ENCODE results near the gene PSMD4.

Gene PSMD4

DNA sequence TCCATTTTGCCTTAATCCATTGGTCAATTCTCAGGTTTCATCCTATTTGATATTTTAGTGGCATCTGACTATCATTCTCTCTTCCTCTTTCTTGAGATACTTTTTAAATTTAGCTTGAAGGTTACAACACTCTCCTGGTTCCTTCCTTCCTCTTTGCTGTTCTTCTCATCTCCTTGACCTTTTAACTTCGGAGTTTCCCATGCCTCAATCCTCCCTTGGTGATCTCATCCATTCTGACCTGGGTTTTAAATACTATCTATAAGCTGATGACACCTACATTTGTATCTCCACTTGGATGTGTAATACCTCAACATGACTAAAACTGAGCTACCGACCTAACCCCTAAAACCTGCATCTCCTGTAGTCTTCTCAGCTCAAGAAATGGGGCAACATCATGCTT, 22.7 kb downstream of the PSMD4 start:
- no peak for DNase-seq (ENCODE audit: low read depth, low spot score)
- H3K9ac ChIP-seq (ENCODE audit: insufficient read length, low read depth): no peak overlapping the region
- H3K4me1 ChIP-seq (ENCODE audit: insufficient read depth, insufficient read length): no peaks in the 10 kb centered on the region
- peaks cover 11% of the 10 kb centered on the region for H3K36me3 ChIP-seq (ENCODE audit: insufficient read depth, insufficient read length, low read length)
- H3K9me3 ChIP-seq (ENCODE audit: insufficient read depth, low read length): no peaks in the 10 kb centered on the region
- no peaks in the 10 kb centered on the region for H3K27me3 ChIP-seq (ENCODE audit: insufficient read depth, insufficient read length)
- TF ChIP-seq ZNF274 (IDR thresholded peaks at IDR 0.05; ENCODE audit: low read depth, low read length) (no peak), YY1 (IDR thresholded peaks at IDR 0.05; ENCODE audit: insufficient read depth, insufficient read length) (no peak), SUZ12 (IDR thresholded peaks at IDR 0.05; ENCODE audit: extremely low read depth, insufficient read depth, insufficient read length) (no peak)
- no peak overlapping the region for H3K4me3 ChIP-seq (ENCODE audit: insufficient read length, low read depth)

DNA sequence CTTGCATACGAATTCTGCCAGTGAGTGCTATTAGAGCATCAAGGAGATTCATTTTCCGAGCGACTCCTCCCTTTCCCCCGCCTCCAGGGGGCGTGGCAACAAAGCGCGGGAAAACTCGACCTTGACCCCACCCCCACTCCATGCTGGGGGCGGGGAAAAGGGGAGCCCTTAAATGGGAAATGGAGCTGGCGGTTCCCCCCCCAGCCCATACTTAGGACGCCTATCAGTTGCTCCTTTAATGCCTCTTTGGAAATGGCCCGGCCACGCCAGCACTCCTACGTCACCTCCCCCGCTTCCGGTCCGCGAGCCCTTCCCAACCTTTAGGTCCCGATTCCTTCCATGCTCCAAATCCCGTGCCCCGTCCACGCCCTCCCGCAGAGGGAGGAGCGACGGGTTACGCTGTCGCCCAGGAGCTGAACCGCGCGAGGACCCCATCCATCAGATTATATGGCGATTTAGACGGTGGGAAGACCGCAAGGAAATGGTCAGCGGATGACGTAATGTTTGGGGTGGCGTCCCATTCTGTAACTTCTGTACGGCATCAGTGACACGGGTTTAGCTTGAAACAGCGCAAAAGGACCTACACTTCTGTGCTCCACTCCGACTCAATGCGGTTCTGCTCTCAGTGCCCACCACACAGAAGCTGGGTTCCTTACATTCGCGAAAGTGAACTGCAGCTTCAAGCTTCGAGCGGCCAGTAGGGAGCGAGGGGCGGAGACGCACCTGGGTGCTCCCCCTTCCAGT, 26.9 kb downstream of the PSMD4 start:
- peak; percentile 98 for DNase-seq (ENCODE audit: low read depth, low spot score)
- Histone ChIP-seq H3K36me3 (ENCODE audit: insufficient read depth, insufficient read length, low read length) (peaks cover 21% of the 10 kb centered on the region), H3K4me3 (ENCODE audit: insufficient read length, low read depth) (peak overlapping the region; percentile 94), H3K9ac (ENCODE audit: insufficient read length, low read depth) (peak overlapping the region; percentile 90), H3K27me3 (ENCODE audit: insufficient read depth, insufficient read length) (no peaks in the 10 kb centered on the region), H3K4me1 (ENCODE audit: insufficient read depth, insufficient read length) (peaks cover 13% of the 10 kb centered on the region), H3K9me3 (ENCODE audit: insufficient read depth, low read length) (no peaks in the 10 kb centered on the region)
- TF ChIP-seq YY1 (IDR thresholded peaks at IDR 0.05; ENCODE audit: insufficient read depth, insufficient read length) (no peak), ZNF274 (IDR thresholded peaks at IDR 0.05; ENCODE audit: low read depth, low read length) (no peak), SUZ12 (IDR thresholded peaks at IDR 0.05; ENCODE audit: extremely low read depth, insufficient read depth, insufficient read length) (no peak)

DNA sequence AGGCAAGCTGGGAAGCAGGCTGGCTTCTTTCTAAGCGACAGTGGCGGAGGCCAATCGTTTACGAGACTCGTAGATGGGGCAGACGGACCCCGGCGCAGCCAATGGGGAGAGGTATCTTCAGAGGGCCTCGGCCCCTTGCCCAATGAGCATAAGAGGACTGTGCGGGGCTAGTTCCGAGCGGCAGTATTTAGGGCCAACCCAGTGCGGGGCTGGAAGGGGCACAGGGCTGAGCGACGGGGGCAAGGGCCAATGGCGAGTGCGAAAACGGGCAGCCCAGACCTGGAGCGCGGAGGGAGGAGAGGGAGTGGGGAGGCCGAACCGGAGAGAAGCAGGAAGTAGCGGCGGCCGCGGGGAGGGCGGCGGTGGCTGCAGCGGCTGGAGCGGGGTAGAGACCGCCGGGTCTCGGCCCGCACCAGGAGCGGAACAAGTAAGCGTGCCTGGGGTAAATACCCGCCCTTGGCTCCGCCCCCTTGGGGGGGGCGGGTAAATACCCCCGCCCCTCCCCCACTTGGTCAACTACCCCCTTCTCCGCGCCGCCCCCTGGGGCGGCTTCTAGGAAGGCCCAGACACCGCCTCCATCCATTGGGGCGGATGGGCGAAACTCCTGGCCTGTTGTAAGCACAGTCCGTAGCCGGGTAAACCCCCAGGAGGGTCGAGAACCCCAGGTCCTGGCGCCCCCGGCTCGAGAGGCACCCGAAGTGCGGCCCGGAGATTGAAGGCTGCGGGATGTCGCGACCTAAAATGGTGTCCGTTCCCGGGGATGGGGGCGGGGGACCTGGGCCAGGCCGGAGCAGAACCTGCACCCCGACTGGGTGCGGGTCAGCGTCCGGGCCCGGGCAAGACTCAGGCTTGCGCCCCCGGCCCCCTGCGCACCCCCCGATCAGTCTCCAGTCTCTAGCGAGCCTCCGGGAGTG, 27.7 kb downstream of the PSMD4 start, which contains the start of gene ZNF687:
Gene ZNF687, plus strand, starts transcription at position 331 of the 914 bp plus-strand sequence. CDS start 3,993 bp downstream, outside the sequence.
- no peaks in the 10 kb centered on the region for H3K9me3 ChIP-seq (ENCODE audit: insufficient read depth, low read length)
- DNase-seq (ENCODE audit: low read depth, low spot score): peak; percentile 100
- TF ChIP-seq ZNF274 (IDR thresholded peaks at IDR 0.05; ENCODE audit: low read depth, low read length) (no peak), SUZ12 (IDR thresholded peaks at IDR 0.05; ENCODE audit: extremely low read depth, insufficient read depth, insufficient read length) (no peak), YY1 (IDR thresholded peaks at IDR 0.05; ENCODE audit: insufficient read depth, insufficient read length) (no peak)
- H3K9ac ChIP-seq (ENCODE audit: insufficient read length, low read depth): peak within 1 kb of the TSS; percentile 96
- H3K36me3 ChIP-seq (ENCODE audit: insufficient read depth, insufficient read length, low read length): peaks cover 29% of the 10 kb centered on the region
- peak within 1 kb of the TSS; percentile 94 for H3K4me3 ChIP-seq (ENCODE audit: insufficient read length, low read depth)
- no peaks in the 10 kb centered on the region for H3K27me3 ChIP-seq (ENCODE audit: insufficient read depth, insufficient read length)
- H3K4me1 ChIP-seq (ENCODE audit: insufficient read depth, insufficient read length): peaks cover 16% of the 10 kb centered on the region

DNA sequence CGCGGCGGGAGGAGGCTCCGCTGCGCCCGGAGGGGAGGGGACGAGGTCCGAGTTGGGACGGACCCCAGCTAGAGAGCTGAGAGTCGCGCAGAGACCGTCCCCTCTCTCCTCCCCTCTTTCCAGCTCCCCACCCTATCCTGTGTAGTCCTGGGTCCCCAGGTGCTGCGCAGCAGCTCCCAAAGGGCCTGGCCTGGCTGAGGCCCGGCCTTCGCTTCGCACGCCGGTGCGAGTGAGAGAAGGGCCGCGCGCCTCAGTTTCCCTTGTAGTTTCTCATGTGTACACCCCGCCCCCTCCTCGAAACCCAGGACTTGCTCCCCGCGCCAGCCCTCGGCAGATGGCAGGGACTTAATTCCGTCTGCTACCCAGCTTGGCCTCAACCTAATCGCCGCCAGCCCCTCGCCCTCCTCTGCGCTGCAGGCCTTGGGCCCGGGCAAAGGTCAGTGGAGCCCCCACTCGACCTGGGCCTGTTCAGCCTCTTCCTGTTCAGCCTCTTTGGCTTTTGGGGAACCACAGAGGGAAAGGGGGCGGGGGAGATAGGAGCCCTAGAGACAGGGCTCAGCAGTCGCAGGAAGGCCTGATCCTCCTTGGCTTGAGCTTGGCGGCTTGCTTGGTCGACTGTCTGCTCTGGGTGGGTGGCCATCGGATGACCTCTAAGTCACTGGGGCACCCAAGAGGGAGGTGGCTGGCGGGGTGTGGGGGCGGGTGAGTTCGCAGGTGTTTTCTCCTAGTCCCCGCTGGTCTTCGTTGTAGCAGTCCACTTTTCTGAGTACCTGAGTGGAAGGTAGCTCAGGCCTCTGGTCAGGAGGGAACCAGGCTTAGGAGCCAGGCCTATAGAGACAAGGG, 28.6 kb downstream of the PSMD4 start:
- peaks cover 21% of the 10 kb centered on the region for H3K4me1 ChIP-seq (ENCODE audit: insufficient read depth, insufficient read length)
- H3K27me3 ChIP-seq (ENCODE audit: insufficient read depth, insufficient read length): no peaks in the 10 kb centered on the region
- DNase-seq (ENCODE audit: low read depth, low spot score): no peak
- H3K9ac ChIP-seq (ENCODE audit: insufficient read length, low read depth): peak overlapping the region; percentile 96
- TF ChIP-seq SUZ12 (IDR thresholded peaks at IDR 0.05; ENCODE audit: extremely low read depth, insufficient read depth, insufficient read length): no peak
- TF ChIP-seq ZNF274 (IDR thresholded peaks at IDR 0.05; ENCODE audit: low read depth, low read length): no peak
- TF ChIP-seq YY1 (IDR thresholded peaks at IDR 0.05; ENCODE audit: insufficient read depth, insufficient read length): no peak
- peaks cover 38% of the 10 kb centered on the region for H3K36me3 ChIP-seq (ENCODE audit: insufficient read depth, insufficient read length, low read length)
- peak overlapping the region; percentile 94 for H3K4me3 ChIP-seq (ENCODE audit: insufficient read length, low read depth)
- no peaks in the 10 kb centered on the region for H3K9me3 ChIP-seq (ENCODE audit: insufficient read depth, low read length)

DNA sequence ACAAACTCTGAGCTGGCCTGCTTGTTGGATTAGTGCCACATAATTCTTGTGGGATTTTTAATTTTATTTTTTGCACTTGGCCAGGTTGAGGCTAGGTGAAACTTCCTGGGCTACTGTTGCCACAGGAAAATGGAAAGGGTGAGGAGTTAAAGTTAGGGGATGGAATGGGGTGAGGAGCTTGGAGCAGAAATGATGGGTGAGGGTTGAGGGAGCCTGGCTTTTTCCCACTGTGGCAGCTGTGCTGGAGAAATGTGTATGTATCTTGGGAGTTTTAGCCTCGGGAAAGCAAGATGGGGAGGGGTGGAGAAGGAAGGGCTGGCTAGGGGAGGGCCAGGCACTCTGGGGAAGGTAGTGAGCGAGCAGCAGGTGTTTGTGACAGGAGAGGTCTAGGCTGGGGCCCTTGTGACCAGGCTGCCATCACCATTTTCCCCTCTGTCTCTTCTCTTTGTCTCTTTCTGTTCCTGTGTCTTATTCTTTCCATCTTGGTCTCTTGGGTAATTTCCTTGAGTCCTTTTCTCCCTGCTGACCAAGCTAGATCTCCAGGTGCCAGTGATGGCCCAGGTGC, 29.6 kb downstream of the PSMD4 start:
- H3K4me3 ChIP-seq (ENCODE audit: insufficient read length, low read depth): no peak overlapping the region
- peaks cover 48% of the 10 kb centered on the region for H3K36me3 ChIP-seq (ENCODE audit: insufficient read depth, insufficient read length, low read length)
- no peaks in the 10 kb centered on the region for H3K27me3 ChIP-seq (ENCODE audit: insufficient read depth, insufficient read length)
- TF ChIP-seq YY1 (IDR thresholded peaks at IDR 0.05; ENCODE audit: insufficient read depth, insufficient read length) (no peak), SUZ12 (IDR thresholded peaks at IDR 0.05; ENCODE audit: extremely low read depth, insufficient read depth, insufficient read length) (no peak), ZNF274 (IDR thresholded peaks at IDR 0.05; ENCODE audit: low read depth, low read length) (no peak)
- DNase-seq (ENCODE audit: low read depth, low spot score): no peak
- H3K9me3 ChIP-seq (ENCODE audit: insufficient read depth, low read length): no peaks in the 10 kb centered on the region
- peak overlapping the region; percentile 96 for H3K9ac ChIP-seq (ENCODE audit: insufficient read length, low read depth)
- H3K4me1 ChIP-seq (ENCODE audit: insufficient read depth, insufficient read length): peaks cover 24% of the 10 kb centered on the region

DNA sequence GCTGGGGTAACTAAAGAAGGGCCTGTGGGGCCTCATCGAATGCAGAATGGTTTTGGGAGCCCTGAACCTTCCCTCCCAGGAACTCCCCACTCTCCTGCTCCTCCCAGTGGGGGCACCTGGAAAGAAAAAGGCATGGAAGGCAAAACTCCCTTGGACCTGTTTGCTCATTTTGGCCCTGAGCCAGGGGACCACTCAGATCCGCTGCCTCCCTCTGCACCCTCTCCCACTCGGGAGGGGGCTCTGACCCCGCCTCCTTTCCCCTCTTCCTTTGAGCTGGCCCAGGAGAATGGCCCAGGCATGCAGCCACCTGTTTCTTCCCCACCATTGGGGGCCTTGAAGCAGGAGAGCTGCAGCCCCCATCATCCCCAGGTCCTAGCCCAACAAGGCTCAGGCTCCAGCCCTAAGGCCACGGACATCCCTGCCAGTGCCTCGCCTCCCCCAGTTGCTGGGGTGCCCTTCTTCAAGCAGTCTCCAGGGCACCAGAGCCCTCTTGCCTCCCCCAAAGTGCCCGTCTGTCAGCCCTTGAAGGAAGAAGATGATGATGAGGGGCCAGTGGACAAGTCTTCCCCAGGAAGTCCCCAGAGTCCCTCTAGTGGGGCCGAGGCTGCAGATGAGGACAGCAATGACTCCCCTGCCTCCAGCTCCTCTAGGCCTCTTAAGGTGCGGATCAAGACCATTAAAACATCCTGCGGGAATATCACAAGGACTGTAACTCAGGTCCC, 32.2 kb downstream of the PSMD4 start:
- no peaks in the 10 kb centered on the region for H3K27me3 ChIP-seq (ENCODE audit: insufficient read depth, insufficient read length)
- H3K4me3 ChIP-seq (ENCODE audit: insufficient read length, low read depth): no peak overlapping the region
- TF ChIP-seq ZNF274 (IDR thresholded peaks at IDR 0.05; ENCODE audit: low read depth, low read length) (no peak), SUZ12 (IDR thresholded peaks at IDR 0.05; ENCODE audit: extremely low read depth, insufficient read depth, insufficient read length) (no peak), YY1 (IDR thresholded peaks at IDR 0.05; ENCODE audit: insufficient read depth, insufficient read length) (no peak)
- peaks cover 72% of the 10 kb centered on the region for H3K36me3 ChIP-seq (ENCODE audit: insufficient read depth, insufficient read length, low read length)
- no peak overlapping the region for H3K9ac ChIP-seq (ENCODE audit: insufficient read length, low read depth)
- DNase-seq (ENCODE audit: low read depth, low spot score): no peak
- no peaks in the 10 kb centered on the region for H3K9me3 ChIP-seq (ENCODE audit: insufficient read depth, low read length)
- H3K4me1 ChIP-seq (ENCODE audit: insufficient read depth, insufficient read length): peaks cover 38% of the 10 kb centered on the region

Data from NT2/D1 (cell line).